T-helper 17 cell (primary cell): ENCODE data around the gene IL3RA. TPM values are rescaled to one million over a fixed set of nuclear protein-coding genes. Genes with fewer than 3 reads are reported as not detected.
"Not testable (repeated sequence)": the region's sequence is repeated elsewhere in the genome, so short reads cannot be mapped to it uniquely, and the experiment has no call there.

Source experiments
- ATAC-seq: fragments of 150-1000 bp; cut with Tn5 transposase; 2 replicates; pipeline ENCODE4 v1.10.0; 2021; ENCODE audit warnings: mild to moderate bottlenecking, moderate library complexity
- DNase-seq, 3 donors: peaks; one replicate each; pipeline versions ENCODE4 v3.0.0 to v3.0.0-alpha.2; 2020 to 2021
- H3K9me3 ChIP-seq: one replicate; pipeline ENCODE4 v1.7.0; 2013; ENCODE audit warnings: low read length, mild to moderate bottlenecking; ENCODE audit not compliant: control insufficient read depth, poor library complexity, severe bottlenecking
- H3K27ac Mint-ChIP-seq: one replicate; pipeline ENCODE4 v1.8.0; 2022; ENCODE audit warnings: mild to moderate bottlenecking, moderate library complexity, mixed read lengths
- H3K27me3 Mint-ChIP-seq: one replicate; pipeline ENCODE4 v1.8.0; 2022; ENCODE audit warnings: mixed read lengths
- H3K36me3 Mint-ChIP-seq: one replicate; pipeline ENCODE4 v1.8.0; 2022; ENCODE audit warnings: low read depth, mixed read lengths
- H3K4me1 Mint-ChIP-seq: one replicate; pipeline ENCODE4 v1.8.0; 2022; ENCODE audit warnings: mild to moderate bottlenecking, mixed read lengths
- H3K4me3 Mint-ChIP-seq: one replicate; pipeline ENCODE4 v1.8.0; 2022; ENCODE audit warnings: mild to moderate bottlenecking, moderate library complexity, mixed read lengths
- total RNA-seq, 4 donors: library from RNA in 2 of 4; stranded (reverse) in 2 of 4; gene quantifications; one replicate each; pipeline ENCODE4 v1.2.3 and lab custom pipeline; 2022 to 2026

Gene IL3RA
- total RNA-seq, 2 donors from 2014 or later = 0.60 to 2.8 TPM

- Mint-ChIP-seq H3K27me3 (no peaks in the 10 kb centered on the region), H3K4me1 (no peaks in the 10 kb centered on the region), H3K4me3 (no peak overlapping the region), H3K36me3 (no peaks in the 10 kb centered on the region), H3K27ac (no peak overlapping the region)
- DNase-seq = no peak
- ATAC-seq = no peak
- H3K9me3 ChIP-seq = no peaks in the 10 kb centered on the region
These were observed 65.2 kb downstream of the IL3RA start for GRCh38 chrX:1401611-1402430.

DNA sequence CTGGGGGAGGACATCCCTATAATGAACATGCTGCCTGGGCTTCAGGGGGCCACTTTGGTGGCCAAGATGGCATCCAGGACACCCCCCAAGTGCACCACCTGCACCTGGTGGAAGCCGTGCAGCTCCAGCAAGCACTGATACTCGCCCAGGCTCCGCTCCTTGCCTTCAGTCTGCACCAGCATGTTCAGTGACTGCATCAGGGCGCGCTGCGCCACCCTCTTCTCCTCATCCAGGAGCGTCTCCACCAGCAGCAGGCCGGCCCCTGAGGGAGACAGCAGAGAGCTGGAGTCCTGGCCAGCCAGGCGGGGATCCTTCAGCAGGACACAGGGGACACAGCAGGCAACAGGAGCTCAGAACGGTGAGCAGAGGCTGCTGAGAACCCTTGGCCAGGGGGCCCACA is 66.6 kb downstream of the IL3RA start:
- H3K36me3 Mint-ChIP-seq = no peaks in the 10 kb centered on the region
- ATAC-seq (no peak), DNase-seq (no peak)
- no peak overlapping the region for H3K27ac Mint-ChIP-seq
- H3K4me1 Mint-ChIP-seq = no peaks in the 10 kb centered on the region
- no peaks in the 10 kb centered on the region for H3K9me3 ChIP-seq
- H3K27me3 Mint-ChIP-seq = no peaks in the 10 kb centered on the region
- no peak overlapping the region for H3K4me3 Mint-ChIP-seq

- not testable (repeated sequence) for H3K4me1 Mint-ChIP-seq, H3K27ac Mint-ChIP-seq, H3K9me3 ChIP-seq, H3K4me3 Mint-ChIP-seq, H3K36me3 Mint-ChIP-seq, H3K27me3 Mint-ChIP-seq, DNase-seq, ATAC-seq
These were observed 67.3 kb downstream of the IL3RA start for GRCh38 chrX:1403867-1404266.

- H3K27me3 Mint-ChIP-seq, H3K27ac Mint-ChIP-seq, DNase-seq, H3K9me3 ChIP-seq, H3K36me3 Mint-ChIP-seq, H3K4me3 Mint-ChIP-seq, ATAC-seq, H3K4me1 Mint-ChIP-seq: not testable (repeated sequence)
These were observed 69.2 kb downstream of the IL3RA start for GRCh38 chrX:1405769-1406168.

DNA sequence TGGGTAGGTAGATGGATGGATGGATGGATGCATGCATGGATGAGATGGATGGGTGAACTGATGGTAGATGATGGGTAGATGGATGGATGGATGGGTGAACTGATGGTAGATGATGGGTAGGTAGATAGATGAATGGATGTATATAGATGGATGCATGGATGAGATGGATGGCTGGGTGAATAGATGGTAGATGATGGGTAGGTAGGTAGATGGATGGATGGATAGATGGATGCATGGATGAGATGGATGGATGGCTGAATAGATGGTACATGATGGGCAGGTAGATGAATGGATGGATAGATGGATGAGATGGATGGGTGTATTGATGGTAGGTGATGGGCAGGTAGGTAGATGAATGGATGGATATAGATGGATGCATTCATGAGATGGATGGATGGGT is 70.5 kb downstream of the IL3RA start:
- no peaks in the 10 kb centered on the region for H3K9me3 ChIP-seq
- H3K4me1 Mint-ChIP-seq = no peaks in the 10 kb centered on the region
- no peaks in the 10 kb centered on the region for H3K27me3 Mint-ChIP-seq
- H3K4me3 Mint-ChIP-seq = no peak overlapping the region
- ATAC-seq (no peak), DNase-seq (no peak)
- no peaks in the 10 kb centered on the region for H3K36me3 Mint-ChIP-seq
- no peak overlapping the region for H3K27ac Mint-ChIP-seq

GRCh38 chrX:1411326-1411725 is 74.7 kb downstream of the IL3RA start:
- DNase-seq = no peak
- Mint-ChIP-seq H3K4me1 (peaks cover 4% of the 10 kb centered on the region), H3K36me3 (peaks cover 7% of the 10 kb centered on the region), H3K4me3 (no peak overlapping the region), H3K27me3 (no peaks in the 10 kb centered on the region), H3K27ac (no peak overlapping the region)
- ATAC-seq = no peak
- no peaks in the 10 kb centered on the region for H3K9me3 ChIP-seq

DNA sequence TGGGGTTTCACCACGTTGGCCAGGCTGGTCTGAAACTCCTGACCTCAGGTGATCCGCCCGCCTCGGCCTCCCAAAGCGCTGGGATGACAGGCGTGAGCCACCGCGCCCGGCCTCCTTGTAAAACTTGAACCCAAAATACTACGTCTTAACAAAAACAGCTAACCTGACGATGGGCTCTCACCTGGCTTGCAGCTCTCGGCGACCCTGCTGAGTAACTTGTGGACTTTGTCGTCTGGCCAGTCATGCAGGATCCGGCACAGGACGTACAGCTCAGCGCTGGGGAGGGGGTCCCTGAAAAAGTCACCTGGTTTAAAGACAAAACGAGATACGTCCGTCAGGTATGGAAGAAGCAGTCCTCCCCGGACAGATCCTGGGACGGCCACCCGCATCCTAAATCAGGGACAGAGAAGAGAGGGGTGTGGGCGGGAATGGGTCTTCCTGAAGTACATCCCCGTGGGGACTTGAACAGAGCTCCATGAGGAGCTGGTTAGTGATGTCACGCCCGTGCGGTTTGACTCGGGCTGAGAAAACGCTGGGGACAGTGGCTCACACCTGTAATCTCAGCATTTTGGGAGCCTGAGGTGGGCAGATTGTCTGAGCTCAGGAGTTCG is 76.1 kb downstream of the IL3RA start:
- H3K27ac Mint-ChIP-seq = no peak overlapping the region
- no peak for DNase-seq
- ATAC-seq = no peak
- H3K4me3 Mint-ChIP-seq = no peak overlapping the region
- peaks cover 7% of the 10 kb centered on the region for H3K36me3 Mint-ChIP-seq
- peaks cover 4% of the 10 kb centered on the region for H3K4me1 Mint-ChIP-seq
- no peaks in the 10 kb centered on the region for H3K27me3 Mint-ChIP-seq
- H3K9me3 ChIP-seq = no peaks in the 10 kb centered on the region

GRCh38 chrX:1416327-1416784 is 79.8 kb downstream of the IL3RA start:
- DNase-seq (no peak), ATAC-seq (no peak)
- H3K4me3 Mint-ChIP-seq = no peak overlapping the region
- peaks cover 12% of the 10 kb centered on the region for H3K36me3 Mint-ChIP-seq
- no peaks in the 10 kb centered on the region for H3K27me3 Mint-ChIP-seq
- H3K9me3 ChIP-seq = no peaks in the 10 kb centered on the region
- H3K27ac Mint-ChIP-seq = no peak overlapping the region
- H3K4me1 Mint-ChIP-seq = peaks cover 4% of the 10 kb centered on the region

- H3K4me1 Mint-ChIP-seq = peaks cover 4% of the 10 kb centered on the region
- no peak overlapping the region for H3K4me3 Mint-ChIP-seq
- H3K36me3 Mint-ChIP-seq = peaks cover 12% of the 10 kb centered on the region
- no peak overlapping the region for H3K27ac Mint-ChIP-seq
- no peaks in the 10 kb centered on the region for H3K27me3 Mint-ChIP-seq
- DNase-seq (no peak), ATAC-seq (no peak)
- peaks cover 5% of the 10 kb centered on the region for H3K9me3 ChIP-seq
These were observed 80.6 kb downstream of the IL3RA start for GRCh38 chrX:1416965-1417760.

DNA sequence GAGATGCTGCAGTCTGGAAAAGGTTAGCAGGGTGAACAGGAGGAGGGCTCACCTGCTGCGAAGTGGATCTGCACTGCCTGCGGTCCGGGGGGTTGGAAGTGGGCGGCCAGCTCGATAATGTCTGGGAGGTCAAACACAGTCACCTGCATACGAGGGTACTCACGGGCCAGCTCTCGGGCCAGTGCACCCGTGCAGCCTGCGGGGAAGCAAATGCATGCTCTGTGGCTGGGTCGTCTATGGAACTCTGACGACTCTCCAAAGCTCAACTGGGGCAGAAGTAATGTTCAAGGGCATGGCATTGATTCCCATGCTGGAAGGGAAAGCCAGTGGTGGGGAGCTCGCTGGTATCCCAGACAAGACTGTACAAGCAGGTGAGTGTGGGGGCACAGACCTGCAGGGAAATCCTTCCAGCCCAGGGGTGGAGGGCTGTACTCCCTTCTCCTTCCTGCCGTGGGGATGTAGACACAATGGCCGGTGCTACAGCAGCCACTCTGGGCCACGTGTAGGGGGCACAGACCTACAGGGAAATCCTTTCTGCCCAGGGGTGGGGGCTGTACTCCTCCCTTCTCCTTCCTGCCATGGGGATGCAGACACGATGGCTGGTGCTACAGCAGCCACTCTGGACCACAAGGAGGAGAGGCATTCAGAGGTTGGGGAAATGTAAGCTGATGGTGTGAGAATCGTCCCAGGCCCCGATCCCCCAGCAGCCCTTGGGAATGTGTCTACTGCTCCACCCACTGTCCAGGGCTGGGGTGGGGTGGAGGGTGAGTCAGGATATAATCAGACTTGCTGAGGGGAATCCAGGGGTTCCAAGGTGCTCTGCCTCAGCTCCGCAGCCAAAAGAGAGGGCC is 81.6 kb downstream of the IL3RA start:
- Mint-ChIP-seq H3K4me3 (no peak overlapping the region), H3K27ac (no peak overlapping the region), H3K36me3 (peaks cover 9% of the 10 kb centered on the region), H3K27me3 (no peaks in the 10 kb centered on the region), H3K4me1 (peaks cover 4% of the 10 kb centered on the region)
- peaks cover 5% of the 10 kb centered on the region for H3K9me3 ChIP-seq
- DNase-seq (no peak), ATAC-seq (no peak)

GRCh38 chrX:1418901-1419544 is 82.4 kb downstream of the IL3RA start:
- Mint-ChIP-seq H3K4me1 (peaks cover 2% of the 10 kb centered on the region), H3K36me3 (peaks cover 12% of the 10 kb centered on the region), H3K4me3 (no peak overlapping the region), H3K27me3 (no peaks in the 10 kb centered on the region), H3K27ac (no peak overlapping the region)
- ATAC-seq (no peak), DNase-seq (no peak)
- peaks cover 5% of the 10 kb centered on the region for H3K9me3 ChIP-seq

DNA sequence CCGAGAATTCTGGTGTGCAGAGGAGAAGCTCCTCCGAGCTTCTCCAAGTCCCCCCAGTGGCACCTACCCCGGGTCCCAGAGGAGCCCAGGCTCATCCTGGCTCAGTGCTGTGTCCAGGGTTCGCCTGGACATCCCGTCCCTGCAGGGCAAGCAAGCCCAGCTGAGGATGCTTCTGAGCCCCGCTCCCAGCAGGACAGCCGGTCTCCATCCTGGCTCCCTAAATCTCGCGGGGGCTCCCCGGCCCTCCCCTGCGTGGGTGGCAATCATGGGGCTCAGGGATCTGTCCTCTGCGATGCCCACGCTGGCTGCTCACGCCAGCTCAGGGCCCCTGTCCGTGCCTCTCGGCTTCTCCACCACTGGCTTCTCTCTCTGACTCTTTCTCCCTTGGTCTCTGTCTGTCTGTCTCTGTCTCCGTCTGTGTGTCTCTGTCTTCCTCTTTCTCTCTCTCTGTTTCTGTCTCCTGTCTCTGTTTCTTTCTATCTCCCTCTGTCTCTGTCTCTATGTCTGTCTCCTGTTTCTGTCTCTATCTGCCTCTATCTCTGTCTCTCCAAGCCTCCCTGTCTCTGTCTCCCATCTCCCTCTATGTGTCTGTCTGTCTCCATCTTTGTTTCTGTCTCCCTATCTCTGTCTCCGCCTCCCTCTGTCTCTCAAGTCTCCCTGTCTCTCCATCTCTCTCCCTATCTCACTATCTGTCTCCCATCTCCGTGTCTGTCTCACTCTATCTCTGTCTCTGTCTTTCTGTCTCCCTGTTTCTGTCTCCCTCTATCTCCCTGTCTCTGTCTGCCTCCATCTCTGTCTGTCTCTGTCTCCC is 83.2 kb downstream of the IL3RA start:
- Mint-ChIP-seq H3K36me3 (peaks cover 11% of the 10 kb centered on the region), H3K4me1 (no peaks in the 10 kb centered on the region), H3K27ac (peak overlapping the region; percentile 0), H3K27me3 (no peaks in the 10 kb centered on the region), H3K4me3 (no peak overlapping the region)
- DNase-seq (no peak), ATAC-seq (no peak)
- H3K9me3 ChIP-seq = peaks cover 5% of the 10 kb centered on the region
